ENCODE data around the gene SORCS1. TPM values are rescaled to one million over a fixed set of nuclear protein-coding genes. Genes with fewer than 3 reads are reported as not detected.

The SORCS1 gene
- total RNA-seq, 1 donor from 2014 or later: 0.23 TPM

DNA sequence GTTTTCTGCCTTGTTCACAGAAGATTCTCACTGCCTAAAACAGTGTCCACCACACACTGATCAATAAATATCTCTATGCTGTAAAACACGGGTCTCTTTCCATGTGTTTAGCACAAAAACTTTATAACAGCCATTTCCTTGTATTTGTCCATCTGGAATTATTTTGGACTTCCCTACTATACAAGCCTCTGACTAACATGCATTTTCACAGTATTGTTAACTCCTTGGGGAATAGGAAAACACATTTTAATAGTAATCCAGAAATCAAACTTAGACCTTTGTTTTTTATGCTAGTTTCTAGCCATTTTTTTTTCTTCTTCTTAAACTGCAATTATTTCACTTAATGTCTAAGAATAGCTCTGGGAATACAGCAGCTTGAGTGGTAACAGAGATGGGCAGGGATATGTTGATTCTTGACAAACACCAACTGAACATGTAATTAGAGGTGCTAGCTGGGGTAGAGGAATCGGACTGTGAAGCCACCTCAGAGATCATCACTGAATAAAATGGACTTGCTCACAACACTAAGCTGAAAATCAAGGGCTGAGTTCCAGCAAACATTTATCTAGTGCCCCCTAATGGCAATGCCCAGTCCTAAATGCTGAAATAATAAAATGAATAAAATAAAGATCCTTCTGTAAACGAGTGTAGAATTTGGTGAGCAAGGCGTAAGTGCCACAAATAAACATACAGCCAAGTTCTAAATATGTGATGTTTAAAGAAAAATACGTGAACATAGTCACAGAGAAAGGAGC lies 593.1 kb downstream of the SORCS1 start:
- DNase-seq (no peak), ATAC-seq (no peak)
- H3K27me3 ChIP-seq: no peaks in the 10 kb centered on the region
- no peak overlapping the region for H3K4me3 ChIP-seq
- H3K4me1 ChIP-seq: no peaks in the 10 kb centered on the region
- H3K9me3 ChIP-seq: no peaks in the 10 kb centered on the region
- intact Hi-C loops (cut with DNase I): no loop called here
- TF ChIP-seq, protein P1, sequence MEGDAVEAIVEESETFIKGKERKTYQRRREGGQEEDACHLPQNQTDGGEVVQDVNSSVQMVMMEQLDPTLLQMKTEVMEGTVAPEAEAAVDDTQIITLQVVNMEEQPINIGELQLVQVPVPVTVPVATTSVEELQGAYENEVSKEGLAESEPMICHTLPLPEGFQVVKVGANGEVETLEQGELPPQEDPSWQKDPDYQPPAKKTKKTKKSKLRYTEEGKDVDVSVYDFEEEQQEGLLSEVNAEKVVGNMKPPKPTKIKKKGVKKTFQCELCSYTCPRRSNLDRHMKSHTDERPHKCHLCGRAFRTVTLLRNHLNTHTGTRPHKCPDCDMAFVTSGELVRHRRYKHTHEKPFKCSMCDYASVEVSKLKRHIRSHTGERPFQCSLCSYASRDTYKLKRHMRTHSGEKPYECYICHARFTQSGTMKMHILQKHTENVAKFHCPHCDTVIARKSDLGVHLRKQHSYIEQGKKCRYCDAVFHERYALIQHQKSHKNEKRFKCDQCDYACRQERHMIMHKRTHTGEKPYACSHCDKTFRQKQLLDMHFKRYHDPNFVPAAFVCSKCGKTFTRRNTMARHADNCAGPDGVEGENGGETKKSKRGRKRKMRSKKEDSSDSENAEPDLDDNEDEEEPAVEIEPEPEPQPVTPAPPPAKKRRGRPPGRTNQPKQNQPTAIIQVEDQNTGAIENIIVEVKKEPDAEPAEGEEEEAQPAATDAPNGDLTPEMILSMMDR (IDR thresholded peaks at IDR 0.05): peak; percentile 31
- no peaks in the 10 kb centered on the region for H3K36me3 ChIP-seq
- no peak overlapping the region for H3K27ac ChIP-seq

DNA sequence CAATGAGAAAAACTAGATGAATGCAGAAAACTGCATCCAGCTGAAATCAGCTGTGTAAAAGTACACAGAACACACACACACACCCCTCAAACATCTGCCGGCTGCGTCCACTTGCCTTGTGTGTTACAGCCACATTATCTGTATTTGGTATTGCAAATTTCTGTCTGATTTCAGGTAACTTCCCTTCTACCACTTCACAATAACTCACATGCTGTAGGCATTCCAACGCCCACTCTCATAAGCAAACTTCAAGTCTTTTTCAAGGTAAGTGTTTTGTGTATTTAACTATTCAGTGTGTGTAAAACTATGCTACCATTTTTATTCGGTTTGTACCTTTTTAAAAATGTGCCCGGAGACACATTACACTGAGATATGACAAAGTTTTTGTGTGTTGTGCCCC lies 594.2 kb downstream of the SORCS1 start:
- DNase-seq (no peak), ATAC-seq (no peak)
- Histone ChIP-seq H3K4me1 (no peaks in the 10 kb centered on the region), H3K27me3 (no peaks in the 10 kb centered on the region), H3K4me3 (no peak overlapping the region), H3K36me3 (no peaks in the 10 kb centered on the region), H3K9me3 (no peaks in the 10 kb centered on the region), H3K27ac (no peak overlapping the region)
- TF ChIP-seq, protein P1 (IDR thresholded peaks at IDR 0.05): no peak
- intact Hi-C loops (cut with DNase I): no loop called here

DNA sequence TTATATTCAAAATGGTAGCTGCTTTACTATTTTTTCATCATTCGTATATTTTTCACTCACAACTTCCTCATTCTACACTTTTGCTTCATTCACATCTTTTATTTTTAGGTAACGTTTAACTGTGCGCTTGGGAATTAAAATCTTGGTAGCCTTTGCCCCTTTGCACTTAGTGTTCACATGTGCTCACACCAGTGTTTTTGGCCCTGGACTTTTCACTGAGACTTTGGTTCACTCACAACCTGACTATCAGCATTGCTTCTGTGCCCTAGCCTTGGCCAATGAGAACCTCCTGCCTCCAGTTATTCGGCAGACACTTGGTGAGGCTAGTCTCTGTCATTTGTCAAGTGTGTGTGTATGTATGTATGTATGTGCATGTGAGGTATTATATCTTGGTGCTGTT lies 596.9 kb downstream of the SORCS1 start:
- no peak overlapping the region for H3K27ac ChIP-seq
- ATAC-seq (no peak), DNase-seq (no peak)
- no peak overlapping the region for H3K4me3 ChIP-seq
- TF ChIP-seq, protein P1 (IDR thresholded peaks at IDR 0.05): no peak
- no peaks in the 10 kb centered on the region for H3K4me1 ChIP-seq
- no peaks in the 10 kb centered on the region for H3K36me3 ChIP-seq
- no peaks in the 10 kb centered on the region for H3K9me3 ChIP-seq
- no peaks in the 10 kb centered on the region for H3K27me3 ChIP-seq
- intact Hi-C loops (cut with DNase I): no loop called here

DNA sequence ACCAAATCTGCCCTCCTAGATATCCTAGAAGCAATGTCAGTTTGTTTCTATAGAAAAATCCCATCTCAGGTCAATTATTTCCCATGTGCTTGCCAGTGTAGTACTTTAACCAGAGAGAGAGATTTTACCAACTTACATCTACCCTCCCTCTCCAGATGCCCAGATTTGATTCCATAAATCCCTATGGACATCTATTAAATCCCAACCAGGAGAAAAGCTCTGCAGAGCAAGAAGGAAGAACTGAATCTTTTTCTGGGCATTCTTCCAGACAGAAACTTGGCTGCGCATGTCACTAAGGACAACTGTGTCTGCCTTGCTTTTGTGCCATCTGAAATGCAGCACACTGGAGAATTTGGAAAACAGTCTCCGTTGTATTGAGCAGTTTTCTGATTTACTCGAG lies 597.6 kb downstream of the SORCS1 start:
- H3K36me3 ChIP-seq: no peaks in the 10 kb centered on the region
- no peaks in the 10 kb centered on the region for H3K9me3 ChIP-seq
- no peak overlapping the region for H3K4me3 ChIP-seq
- H3K27me3 ChIP-seq: no peaks in the 10 kb centered on the region
- intact Hi-C loops (cut with DNase I): no loop called here
- DNase-seq (no peak), ATAC-seq (no peak)
- no peak overlapping the region for H3K27ac ChIP-seq
- TF ChIP-seq, protein P1 (IDR thresholded peaks at IDR 0.05): no peak
- H3K4me1 ChIP-seq: no peaks in the 10 kb centered on the region

DNA sequence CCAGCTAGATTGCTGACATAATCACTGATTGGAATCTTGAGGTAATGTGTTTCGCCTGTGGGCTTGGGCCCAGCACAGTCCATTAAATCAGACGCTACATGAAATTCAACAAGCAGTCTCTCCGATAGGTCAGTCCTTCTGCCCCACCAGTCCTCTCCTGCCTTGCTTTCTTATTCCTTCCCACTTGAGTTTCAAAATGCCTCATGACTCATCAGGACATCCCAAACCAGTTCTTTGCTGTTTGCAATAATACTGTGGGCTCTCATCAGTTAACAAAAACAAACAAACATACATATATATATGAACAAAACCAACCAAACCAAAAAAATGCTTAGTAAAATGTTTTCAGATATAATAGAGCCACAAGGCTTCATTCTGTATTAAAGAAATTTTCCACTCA lies 599.0 kb downstream of the SORCS1 start:
- Histone ChIP-seq H3K36me3 (no peaks in the 10 kb centered on the region), H3K4me3 (no peak overlapping the region), H3K27me3 (no peaks in the 10 kb centered on the region), H3K27ac (no peak overlapping the region), H3K9me3 (no peaks in the 10 kb centered on the region), H3K4me1 (no peaks in the 10 kb centered on the region)
- intact Hi-C loops (cut with DNase I): no loop called here
- no peak for ATAC-seq
- DNase-seq: no peak
- TF ChIP-seq, protein P1 (IDR thresholded peaks at IDR 0.05): no peak

DNA sequence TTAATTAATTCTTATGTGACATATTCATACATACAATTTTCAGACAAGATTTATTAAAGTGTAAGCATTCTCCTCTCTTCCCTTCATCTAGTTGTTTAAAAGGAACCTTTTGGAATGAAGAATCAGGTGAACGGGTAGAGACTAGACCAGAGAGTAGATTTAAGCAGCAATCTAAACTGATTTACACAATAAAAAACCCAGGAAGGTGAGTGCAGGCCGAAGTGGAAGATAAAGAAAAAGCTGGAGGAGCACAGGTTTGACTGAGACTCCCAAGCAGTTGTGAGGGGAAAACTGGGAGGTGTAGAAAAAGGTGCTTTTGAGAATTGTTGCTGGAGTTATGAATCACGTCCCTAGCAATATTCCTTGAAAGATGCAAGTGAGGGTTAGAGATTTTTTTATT lies 601.1 kb downstream of the SORCS1 start:
- H3K4me3 ChIP-seq: no peak overlapping the region
- DNase-seq (no peak), ATAC-seq (no peak)
- intact Hi-C loops (cut with DNase I): no loop called here
- H3K36me3 ChIP-seq: no peaks in the 10 kb centered on the region
- no peaks in the 10 kb centered on the region for H3K9me3 ChIP-seq
- TF ChIP-seq, protein P1 (IDR thresholded peaks at IDR 0.05): no peak
- H3K27me3 ChIP-seq: no peaks in the 10 kb centered on the region
- H3K27ac ChIP-seq: no peak overlapping the region
- H3K4me1 ChIP-seq: no peaks in the 10 kb centered on the region
